ENCODE results near the gene AMMECR1.

The AMMECR1 gene

DNA sequence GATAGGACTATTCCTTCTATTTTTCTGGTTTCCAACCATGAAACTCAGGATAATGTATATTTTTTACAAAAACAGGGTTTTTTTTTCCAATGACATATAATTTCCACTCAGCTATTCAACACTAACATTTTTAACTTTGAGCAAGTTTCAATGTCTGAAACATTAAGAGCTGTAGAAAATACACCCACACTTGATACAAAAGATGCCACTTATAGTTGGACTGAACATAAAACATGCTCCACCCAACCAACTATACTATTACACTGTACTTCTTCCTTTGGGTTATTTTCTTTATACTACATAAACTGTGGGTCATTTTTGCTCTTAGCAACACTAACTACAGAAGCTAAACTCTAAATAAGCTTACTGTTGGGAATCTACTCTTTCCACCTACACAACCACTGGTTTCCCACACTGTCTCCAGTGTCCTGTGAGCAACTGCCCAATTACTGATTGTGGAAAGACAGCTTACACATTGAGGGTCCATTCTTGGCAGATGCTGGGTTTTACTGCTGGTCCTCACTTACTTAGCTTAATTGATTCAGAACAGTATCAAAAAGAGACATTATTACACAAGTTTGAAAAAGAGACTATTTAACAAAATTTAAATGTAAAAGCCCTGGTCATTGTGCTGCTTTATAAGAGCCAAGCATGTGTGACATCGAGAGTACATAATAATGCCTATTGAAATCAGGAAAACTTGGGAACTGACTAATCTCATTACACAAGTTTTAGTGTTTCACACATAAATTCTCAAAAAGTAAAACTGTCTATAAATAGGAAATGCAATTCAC lies 6.3 kb downstream of the AMMECR1 start:
- DNase-seq (ENCODE audit: extremely low read depth in 1 of 2, low read depth in 1 of 2), result no peak

- DNase-seq (ENCODE audit: extremely low read depth in 1 of 2, low read depth in 1 of 2), result no peak
These were observed 7.0 kb downstream of the AMMECR1 start for GRCh38 chrX:110310896-110311295.

DNA sequence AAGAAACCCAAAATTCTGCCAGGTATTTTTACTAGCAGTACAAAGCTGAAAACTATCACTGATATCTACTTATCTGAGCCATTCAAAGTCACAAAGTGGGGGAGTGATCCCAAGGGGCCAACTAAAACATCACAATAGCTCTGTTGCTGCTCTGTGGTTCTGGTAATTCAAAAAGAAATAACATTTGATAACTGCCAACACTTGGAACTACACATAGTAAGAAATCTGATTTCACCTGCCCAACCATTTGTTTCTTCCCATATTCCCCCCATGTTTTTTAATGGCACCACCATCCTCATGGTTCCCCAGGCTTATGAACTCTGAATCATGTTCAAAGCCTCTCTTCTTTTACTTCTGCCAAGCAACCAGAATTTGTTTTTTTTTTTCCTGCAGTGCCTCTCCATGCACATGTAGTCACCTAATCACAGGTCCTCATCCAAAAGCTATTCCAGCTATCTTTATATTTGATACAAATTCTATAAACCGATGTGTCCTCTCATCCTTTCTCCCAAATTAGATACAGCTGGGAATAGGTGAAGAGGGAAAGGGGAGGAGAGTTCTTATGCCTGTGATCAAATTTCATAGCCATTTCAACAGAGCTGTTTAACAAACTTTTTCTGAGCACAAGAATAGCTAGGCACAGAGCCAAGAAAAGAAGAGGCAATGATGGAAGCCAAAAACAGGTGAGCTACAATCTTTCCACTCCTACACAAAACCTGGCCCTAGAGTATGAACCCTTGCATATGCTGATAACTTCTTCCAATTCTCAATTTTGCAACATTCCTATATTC lies 7.7 kb downstream of the AMMECR1 start:
- no peak for DNase-seq (ENCODE audit: extremely low read depth in 1 of 2, low read depth in 1 of 2)

DNA sequence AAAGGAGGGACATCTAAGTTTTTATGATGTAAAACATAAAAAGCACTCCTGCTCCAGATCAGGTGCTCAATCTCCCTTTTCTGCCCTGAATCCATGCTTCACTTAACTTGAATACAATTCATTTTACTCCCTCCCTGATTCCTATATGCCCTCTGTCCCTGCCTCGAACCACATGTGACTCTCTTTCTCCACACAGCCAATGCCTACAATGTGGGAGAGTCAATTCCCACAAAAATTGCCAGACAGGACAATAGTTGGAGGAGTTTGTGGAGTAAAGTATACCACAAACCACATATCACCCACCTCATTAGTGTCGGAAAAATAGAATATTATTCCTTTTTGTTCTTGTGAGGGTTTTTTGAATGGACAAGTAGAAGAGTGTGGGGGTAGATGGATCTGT lies 9.7 kb downstream of the AMMECR1 start:
- DNase-seq (ENCODE audit: extremely low read depth in 1 of 2, low read depth in 1 of 2), result no peak

GRCh38 chrX:110304884-110305283 lies 13.0 kb downstream of the AMMECR1 start:
- no peak for DNase-seq (ENCODE audit: extremely low read depth in 1 of 2, low read depth in 1 of 2)

DNA sequence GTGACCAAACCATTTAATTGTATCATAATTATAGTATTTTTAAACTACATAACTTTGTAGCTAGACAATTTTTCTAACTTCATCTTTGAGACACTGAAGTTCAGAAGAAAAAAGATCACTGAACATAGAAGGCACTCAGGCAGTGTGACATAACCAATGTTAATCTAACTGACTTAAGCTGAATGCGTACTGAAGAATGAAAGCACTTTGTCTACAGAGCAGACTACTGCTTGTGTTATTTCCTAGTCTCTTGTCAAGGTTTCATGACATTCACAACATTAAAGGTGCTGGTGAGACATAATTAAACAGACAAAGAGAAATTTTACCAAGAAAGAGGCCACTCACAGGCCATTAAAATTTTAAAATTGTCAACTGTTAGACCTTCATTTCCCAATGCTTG lies 13.5 kb downstream of the AMMECR1 start:
- no peak for DNase-seq (ENCODE audit: extremely low read depth in 1 of 2, low read depth in 1 of 2)

DNA sequence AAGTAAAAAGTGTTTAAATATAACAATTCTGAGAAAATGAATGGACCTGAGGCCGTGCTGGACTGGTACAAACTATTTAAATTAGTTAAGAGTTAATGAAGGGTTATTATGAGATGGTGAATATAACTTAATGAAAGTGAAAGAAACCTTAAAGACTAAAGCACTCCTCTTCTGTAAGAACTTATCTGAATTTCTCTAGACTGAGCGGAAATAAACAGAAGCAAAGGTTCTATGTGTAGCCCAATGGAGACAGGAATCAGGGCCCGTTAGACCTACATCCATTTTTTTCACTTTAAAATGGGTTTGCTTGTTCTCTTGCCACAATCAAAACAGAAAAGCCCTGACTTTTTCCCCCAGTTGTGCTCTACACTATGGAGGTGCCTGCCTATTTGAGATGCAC lies 14.9 kb downstream of the AMMECR1 start:
- DNase-seq (ENCODE audit: extremely low read depth in 1 of 2, low read depth in 1 of 2), result no peak

GRCh38 chrX:110301194-110301593 lies 16.7 kb downstream of the AMMECR1 start:
- DNase-seq (ENCODE audit: extremely low read depth in 1 of 2, low read depth in 1 of 2), result no peak

DNA sequence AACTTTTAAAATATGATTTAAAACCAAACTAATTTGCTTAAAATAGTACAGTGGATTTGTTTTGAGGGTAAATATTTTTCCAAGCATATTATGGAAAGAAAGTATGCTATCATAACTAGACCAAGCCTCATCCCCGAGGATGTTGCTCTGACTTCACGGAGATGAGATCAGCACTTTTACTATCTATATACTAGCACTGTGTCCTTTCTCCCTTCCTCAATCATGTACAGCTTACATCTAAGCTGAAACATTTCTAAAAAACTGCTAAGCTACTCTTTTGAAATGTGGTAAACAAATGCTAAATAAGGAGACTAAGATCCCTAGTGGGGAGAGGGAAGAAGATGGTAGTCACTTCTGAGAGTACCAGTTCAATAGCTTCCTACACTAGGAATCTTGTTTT lies 23.8 kb downstream of the AMMECR1 start:
- no peak for DNase-seq (ENCODE audit: extremely low read depth in 1 of 2, low read depth in 1 of 2)

DNA sequence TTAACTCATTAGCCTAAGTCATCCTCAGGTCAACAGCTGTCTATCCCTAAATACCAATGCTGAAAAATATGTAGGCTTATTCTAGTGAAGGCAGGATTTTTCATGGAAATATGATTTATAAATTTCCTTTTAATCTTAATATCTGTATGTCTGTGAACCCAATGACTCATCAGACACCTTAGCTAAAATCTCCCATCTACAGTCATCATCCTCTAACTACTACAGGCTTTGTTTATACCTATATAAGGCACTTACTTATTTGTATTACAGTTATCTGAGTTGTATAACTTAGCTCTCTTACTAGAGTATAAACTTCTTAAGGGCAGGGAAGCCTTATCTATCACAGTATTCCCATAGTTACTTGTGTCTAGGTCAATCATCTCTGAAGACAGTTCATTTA lies 24.2 kb downstream of the AMMECR1 start:
- no peak for DNase-seq (ENCODE audit: extremely low read depth in 1 of 2, low read depth in 1 of 2)

GRCh38 chrX:110287605-110288004 lies 30.3 kb downstream of the AMMECR1 start:
- no peak for DNase-seq (ENCODE audit: extremely low read depth in 1 of 2, low read depth in 1 of 2)

DNA sequence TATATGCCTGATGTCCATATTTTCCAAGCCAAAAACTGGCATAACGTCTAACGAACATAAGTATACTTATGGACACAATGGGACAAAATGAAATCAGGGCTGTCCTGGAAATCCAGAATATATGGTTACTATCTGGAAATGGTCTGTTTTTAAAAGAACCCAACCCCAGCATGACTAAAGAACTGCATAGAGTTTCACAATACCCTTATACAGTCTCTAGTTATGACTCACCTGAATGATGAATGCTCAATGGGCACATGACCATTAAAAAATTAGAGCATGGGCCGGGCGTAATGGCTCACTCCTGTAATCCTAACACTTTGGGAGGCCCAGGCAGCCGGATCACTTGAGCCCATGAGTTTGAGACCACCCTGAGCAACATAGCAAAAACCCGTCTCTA lies 31.8 kb downstream of the AMMECR1 start:
- no peak for DNase-seq (ENCODE audit: extremely low read depth in 1 of 2, low read depth in 1 of 2)

- no peak for DNase-seq (ENCODE audit: extremely low read depth in 1 of 2, low read depth in 1 of 2)
These were observed 33.7 kb downstream of the AMMECR1 start for GRCh38 chrX:110284159-110284558.

DNA sequence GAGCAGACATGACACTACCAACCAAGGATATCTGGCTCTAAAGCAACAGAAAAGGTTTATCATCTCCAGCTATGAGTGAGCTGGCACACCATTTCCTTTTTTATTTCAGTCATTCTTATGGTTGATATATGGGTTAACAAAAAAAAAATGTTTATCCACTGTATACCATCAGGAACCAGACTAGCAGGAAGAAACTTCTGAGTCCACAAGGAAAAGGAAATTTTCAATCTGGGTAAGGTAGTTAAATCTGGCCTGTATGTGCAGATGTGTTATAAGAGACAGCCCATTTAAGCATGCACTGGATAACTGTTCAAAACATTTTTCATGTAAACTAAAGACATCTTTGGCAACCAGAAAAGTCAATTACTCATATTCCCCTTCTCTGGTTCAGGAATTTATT lies 35.0 kb downstream of the AMMECR1 start:
- DNase-seq (ENCODE audit: extremely low read depth in 1 of 2, low read depth in 1 of 2), result no peak

- DNase-seq (ENCODE audit: extremely low read depth in 1 of 2, low read depth in 1 of 2), result no peak
These were observed 36.5 kb downstream of the AMMECR1 start for GRCh38 chrX:110281377-110281776.

DNA sequence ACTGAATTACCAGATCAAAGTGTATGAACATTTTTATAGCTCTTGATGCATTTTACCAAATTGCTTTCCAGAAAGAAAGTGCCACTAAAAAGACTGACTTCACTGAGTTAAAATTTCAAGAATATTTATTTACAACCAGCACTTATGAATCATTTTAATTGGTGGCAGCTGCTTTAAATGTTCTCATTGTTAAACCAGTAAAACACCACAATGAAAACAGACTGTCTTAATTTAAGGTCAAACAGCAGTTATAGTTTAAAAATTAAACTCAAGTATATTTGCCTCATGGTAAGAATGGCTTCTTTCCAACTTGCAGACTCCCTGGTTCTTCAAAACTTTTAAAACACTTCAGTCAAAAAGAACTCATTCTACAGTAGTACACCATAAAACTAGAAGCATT lies 36.9 kb downstream of the AMMECR1 start:
- no peak for DNase-seq (ENCODE audit: extremely low read depth in 1 of 2, low read depth in 1 of 2)

DNA sequence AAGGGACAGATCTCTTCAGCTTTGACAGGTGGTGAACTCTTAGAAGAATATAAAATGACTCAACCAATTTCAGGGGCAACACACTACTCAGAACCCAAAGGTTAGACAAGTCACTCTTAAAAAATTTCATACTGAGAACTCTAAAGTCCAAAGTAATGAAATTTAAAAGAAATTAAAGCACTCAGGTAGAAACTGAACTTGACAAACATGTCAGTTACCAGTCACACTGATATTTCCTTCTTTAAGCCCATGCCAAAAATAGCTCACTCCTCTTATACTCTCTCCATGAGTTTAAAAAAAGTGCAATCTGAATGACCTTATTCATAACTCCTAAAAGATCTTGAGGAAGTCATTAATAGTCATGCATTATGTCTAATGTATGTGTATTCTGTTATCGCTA lies 40.3 kb downstream of the AMMECR1 start:
- DNase-seq (ENCODE audit: extremely low read depth in 1 of 2, low read depth in 1 of 2), result no peak

- DNase-seq (ENCODE audit: extremely low read depth in 1 of 2, low read depth in 1 of 2), result no peak
These were observed 41.1 kb downstream of the AMMECR1 start for GRCh38 chrX:110276778-110277177.

GRCh38 chrX:110268886-110269285 lies 49.0 kb downstream of the AMMECR1 start:
- no peak for DNase-seq (ENCODE audit: extremely low read depth in 1 of 2, low read depth in 1 of 2)

GRCh38 chrX:110268395-110268794 lies 49.5 kb downstream of the AMMECR1 start:
- no peak for DNase-seq (ENCODE audit: extremely low read depth in 1 of 2, low read depth in 1 of 2)

DNA sequence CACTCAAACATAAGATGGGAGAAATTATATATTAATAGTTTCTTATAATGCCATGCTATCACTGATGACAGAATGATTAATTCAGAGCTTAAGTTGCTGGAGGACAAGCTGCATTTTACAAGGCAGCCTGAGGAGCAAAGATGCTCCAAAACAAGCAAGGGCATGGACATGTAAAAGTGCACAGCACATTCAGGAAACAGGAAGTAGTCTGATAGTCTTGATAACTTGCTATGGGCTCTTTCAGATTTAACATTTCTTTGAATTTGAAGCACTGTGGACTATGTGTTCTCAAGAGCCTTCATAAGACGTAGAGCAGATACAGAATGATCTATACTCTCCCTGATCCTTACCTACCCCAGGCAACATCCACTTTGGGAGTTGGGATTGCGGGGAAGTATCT lies 50.0 kb downstream of the AMMECR1 start:
- DNase-seq (ENCODE audit: extremely low read depth in 1 of 2, low read depth in 1 of 2), result no peak

- DNase-seq (ENCODE audit: extremely low read depth in 1 of 2, low read depth in 1 of 2), result no peak
These were observed 52.2 kb downstream of the AMMECR1 start for GRCh38 chrX:110265661-110266060.
